OCI-LY3 (cell line): Measurements from ENCODE around the gene TRIM50.

ENCODE experiments used
- CTCF ChIP-seq: fragments of 200-600, 300-600 bp; sonication (generic); IDR thresholded peaks from 2 replicates; pipeline ENCODE4 v1.5.1; 2014; ENCODE audit warnings: antibody characterized with exemption, low read length, low read depth
- EZH2phosphoT487 ChIP-seq: fragments of 200-600 bp; shearing (Covaris generic); IDR thresholded peaks from 2 replicates; pipeline ENCODE4 v1.6.1; 2018; ENCODE audit warnings: antibody characterized with exemption, mixed run types, low read depth

- no peak for TF ChIP-seq EZH2phosphoT487
- TF ChIP-seq CTCF = no peak
Observed at GRCh38 chr7:73366990-73367389, 39.1 kb upstream of the TRIM50 start.
